Upper lobe of left lung (tissue), 4 donors: ENCODE data around the gene LACTBL1.

Experiments used
- POLR2A ChIP-seq, 4 donors: fragments of 450-650 bp; IDR thresholded peaks; one replicate each; pipeline ENCODE4 v1.5.1; 2016 to 2017; ENCODE audit warnings: antibody characterized with exemption in 4 of 4, mild to moderate bottlenecking in 2 of 4
- POLR2AphosphoS5 ChIP-seq, 2 donors: sonication (generic); formaldehyde crosslinking; IDR thresholded peaks; one replicate each; pipeline ENCODE4 v1.5.1; 2017; ENCODE audit warnings: antibody characterized with exemption in 2 of 2
- TF ChIP-seq, protein P1 (sequence below), 6 experiments: fragments of 450-650 bp in 4 of 6; fragments of 200-600 bp in 2 of 6; sonication (generic) in 2 of 6; IDR thresholded peaks; one replicate each; pipeline ENCODE4 v1.5.1; 2016 to 2019; ENCODE audit warnings: antibody characterized with exemption in 6 of 6

DNA sequence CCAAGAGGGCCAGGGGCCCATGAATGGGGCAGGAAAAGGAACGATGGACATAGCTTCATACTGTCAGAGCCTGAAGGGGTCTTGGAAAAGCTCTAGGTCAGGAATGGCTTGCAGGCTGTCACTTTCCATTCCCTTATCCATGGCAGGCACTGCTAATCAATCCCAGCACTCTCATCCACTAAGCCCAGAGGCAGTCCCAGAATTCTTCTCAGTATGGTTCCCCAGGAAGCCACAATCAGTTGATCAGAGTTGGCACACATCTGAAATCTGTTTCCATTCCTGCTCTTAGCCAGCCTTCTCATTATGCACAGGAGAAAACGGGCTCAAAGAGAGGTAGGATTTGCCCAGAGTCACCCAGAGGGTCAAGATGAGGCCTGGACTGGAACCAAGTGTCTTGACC is 65.7 kb downstream of the LACTBL1 start:
- TF ChIP-seq, protein P1, sequence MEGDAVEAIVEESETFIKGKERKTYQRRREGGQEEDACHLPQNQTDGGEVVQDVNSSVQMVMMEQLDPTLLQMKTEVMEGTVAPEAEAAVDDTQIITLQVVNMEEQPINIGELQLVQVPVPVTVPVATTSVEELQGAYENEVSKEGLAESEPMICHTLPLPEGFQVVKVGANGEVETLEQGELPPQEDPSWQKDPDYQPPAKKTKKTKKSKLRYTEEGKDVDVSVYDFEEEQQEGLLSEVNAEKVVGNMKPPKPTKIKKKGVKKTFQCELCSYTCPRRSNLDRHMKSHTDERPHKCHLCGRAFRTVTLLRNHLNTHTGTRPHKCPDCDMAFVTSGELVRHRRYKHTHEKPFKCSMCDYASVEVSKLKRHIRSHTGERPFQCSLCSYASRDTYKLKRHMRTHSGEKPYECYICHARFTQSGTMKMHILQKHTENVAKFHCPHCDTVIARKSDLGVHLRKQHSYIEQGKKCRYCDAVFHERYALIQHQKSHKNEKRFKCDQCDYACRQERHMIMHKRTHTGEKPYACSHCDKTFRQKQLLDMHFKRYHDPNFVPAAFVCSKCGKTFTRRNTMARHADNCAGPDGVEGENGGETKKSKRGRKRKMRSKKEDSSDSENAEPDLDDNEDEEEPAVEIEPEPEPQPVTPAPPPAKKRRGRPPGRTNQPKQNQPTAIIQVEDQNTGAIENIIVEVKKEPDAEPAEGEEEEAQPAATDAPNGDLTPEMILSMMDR (IDR thresholded peaks at IDR 0.05) = no peak
- TF ChIP-seq POLR2A (IDR thresholded peaks at IDR 0.05) = no peak
- TF ChIP-seq POLR2AphosphoS5 (IDR thresholded peaks at IDR 0.05) = no peak
